SW480 (cell line): ENCODE data around the gene ALG9.
"Not testable (repeated sequence)": the region's sequence is repeated elsewhere in the genome, so short reads cannot be mapped to it uniquely, and the experiment has no call there.

ENCODE experiments used
- DNase-seq: peaks from one replicate; pipeline ENCODE4 v3.0.0-alpha.2; 2016; ENCODE audit warnings: low spot score

Gene ALG9

DNA sequence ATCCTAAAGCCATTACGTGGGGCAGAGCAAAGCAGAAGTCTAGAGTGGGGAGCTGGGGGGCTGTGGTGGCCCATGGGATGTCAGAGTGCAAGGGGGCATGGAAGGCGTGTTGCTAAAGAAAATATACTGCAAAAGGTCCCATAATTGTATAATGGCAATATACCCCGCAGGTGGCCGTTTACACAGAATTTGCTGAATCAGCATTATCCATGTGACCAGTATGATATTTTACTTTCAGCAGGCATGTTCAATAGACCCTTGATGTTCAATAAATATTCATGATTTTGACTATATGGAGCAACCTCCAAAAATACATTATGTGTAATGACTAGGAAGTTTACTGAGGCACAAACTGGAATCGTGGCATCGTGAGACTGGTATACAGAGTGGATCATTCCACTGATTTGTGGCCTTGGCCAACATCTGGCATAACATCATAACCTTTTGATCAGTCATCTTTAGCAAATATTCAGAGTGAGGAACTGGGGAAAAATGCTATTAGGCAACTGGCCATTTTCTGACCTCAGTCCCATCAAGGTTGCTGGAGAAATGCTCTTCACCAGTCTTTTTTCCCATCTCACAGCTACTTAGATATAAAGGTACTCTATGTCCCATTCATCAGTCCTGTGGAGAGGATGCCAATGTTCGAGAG is 75.9 kb downstream of the ALG9 start:
- DNase-seq, result no peak

DNA sequence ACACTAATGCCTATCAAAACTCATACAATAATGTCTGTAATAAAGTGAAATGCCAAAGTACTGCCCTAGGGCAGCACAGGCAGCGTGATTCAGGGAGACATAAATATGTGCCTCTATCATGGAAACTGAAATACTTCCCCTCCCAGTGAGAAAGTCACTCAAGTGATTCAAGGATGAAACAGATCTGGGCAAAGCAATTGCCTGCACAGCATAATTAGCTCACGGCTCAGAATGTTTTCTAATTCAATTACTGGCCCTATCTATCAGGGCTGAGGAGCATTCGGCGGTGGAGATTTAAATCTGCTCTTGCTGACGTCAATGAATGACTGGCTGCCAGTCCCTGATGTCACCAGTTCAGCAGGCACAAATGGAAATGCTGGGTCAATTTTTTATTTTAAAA is 77.5 kb downstream of the ALG9 start:
- no peak for DNase-seq

DNA sequence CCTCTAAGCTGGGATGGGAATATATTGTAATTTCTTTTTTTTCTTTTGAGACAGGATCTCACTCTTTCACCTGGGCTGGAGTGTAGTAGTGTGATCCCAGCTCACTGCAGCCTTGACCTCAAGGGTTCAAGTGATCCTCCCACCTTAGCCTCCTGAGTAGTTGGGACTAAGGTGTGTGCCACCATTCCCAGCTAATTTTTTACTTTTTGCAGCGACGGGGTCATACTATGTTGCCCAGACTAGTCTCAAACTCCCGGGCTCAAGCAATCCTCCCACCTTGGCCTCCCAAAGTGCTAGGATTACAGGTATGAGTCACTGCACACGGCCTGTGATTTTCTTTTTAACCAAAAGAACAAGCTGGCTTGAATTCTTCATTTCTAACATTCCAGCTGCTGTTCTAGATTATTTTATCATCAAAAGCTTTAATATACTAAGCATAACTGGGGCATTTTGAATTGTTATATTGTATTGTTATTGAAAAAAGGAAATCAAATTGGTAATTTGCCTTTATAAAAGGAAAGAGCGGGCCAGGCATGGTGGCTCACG is 78.4 kb downstream of the ALG9 start:
- no peak for DNase-seq

DNA sequence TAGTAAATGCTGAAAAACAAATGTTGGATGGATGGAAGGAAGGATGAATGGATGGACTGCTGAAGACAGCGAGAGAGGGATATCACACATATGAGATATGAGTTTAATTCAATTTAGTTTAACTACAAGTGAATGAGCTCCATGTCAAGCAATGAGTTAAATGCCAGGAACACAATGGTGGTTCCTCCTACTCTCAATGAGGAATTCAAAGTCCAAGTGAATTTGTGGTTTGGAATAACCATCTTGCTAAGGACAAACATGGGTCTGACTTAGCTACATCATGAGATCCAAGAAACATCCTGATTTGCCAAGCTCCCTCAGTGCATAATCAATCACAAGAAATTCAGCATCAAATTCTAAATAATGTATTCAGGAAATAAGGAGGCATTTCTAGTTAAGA is 79.1 kb downstream of the ALG9 start:
- DNase-seq, result no peak

DNA sequence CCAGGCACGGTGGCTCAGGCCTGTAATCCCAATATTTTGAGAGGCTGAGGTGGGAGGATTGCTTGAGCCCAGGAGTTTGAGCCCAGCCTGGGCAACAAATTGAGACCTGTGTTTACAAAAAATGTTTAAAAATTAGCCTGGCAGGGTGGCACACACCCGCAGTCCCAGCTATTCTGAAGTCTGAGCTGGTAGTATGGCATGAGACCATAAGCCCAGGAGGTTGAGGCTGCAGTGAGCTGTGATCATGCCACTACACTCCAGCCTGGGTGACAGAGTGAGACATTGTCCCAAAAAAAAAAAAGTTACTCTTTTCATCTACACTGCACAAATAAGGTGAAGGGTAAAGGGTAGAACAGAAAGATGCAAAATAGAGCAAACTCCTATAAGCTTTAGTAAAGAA is 82.9 kb downstream of the ALG9 start:
- DNase-seq, result no peak

DNA sequence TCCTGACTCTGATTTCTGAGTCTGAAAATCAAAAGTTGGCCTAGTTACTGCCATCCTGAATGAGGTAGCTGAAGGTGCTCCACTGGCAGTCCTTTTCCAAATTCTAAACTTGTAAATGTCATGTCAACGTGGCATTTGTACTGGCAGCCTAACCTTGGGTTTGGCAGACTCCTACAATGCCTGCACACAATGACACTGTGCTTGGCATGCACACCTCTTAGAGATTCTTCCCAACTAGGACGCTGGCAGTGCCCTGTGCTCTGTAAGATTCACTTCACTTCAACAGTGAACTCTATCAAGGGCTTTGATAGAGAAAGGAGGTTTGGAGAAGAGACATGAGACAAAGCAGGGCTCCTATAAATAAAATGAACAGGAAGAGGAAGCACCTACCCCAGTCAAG is 83.3 kb downstream of the ALG9 start:
- DNase-seq, result no peak

DNA sequence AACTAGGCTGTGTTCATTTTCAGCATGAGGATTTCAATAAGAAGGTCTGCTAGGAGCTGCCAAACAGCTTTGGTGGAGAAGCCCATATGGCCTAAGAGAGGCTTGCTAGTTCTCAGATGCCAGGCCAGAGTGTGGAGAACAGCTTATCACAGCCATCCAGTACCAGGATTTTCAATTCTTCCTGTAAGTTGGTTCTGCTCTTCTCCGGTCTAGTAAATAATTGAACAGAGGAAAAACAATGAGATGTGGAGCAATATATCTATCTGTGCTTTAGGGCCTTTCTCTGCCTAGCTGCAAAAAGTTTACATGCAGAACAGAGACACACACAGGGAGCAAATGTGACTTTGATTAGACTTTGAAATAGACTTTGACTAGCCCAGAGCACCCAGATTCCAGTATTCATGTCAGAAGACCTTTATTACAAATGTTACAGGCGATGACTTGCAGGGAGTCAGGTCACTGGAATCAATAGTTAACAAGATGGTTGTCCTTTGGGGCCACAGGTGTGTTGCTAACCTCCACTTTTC is 85.4 kb downstream of the ALG9 start:
- DNase-seq, result no peak

DNA sequence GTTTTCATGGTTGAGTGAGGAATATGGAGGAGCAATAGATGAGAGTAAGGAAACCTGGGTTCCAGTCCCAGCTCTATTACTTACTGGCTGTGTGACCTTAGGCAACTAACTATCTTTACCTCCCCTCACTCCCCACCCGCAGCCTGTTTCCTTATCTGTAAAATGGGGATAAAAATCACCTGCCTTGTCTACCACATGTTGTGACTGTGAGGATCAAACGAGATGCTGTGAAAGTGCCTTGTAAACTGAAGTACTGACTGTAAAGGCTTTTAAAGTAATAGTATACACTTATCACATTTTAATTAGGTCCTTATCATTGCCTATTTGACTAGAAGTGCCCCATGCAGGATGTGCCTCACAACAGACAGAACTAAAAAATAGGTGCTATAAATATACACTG is 86.3 kb downstream of the ALG9 start:
- DNase-seq, result no peak

DNA sequence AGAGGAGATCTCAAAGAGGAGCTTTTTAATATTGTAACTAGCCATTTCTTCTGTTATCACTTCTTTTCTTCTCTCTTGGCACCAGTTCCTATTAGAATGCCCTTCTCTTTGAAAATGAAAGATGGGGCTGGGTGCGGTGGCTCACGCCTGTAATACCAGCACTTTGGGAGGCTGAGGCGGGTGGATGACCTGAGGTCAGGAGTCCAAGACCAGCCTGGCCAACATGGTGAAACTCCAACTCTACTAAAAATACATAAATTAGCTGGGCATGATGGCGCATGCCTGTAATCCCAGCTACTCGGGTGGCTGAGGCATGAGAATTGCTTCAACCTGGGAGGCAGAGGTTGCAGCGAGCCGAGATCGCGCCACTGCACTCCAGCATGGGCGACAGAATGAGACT is 87.1 kb downstream of the ALG9 start:
- not testable (repeated sequence) for DNase-seq

DNA sequence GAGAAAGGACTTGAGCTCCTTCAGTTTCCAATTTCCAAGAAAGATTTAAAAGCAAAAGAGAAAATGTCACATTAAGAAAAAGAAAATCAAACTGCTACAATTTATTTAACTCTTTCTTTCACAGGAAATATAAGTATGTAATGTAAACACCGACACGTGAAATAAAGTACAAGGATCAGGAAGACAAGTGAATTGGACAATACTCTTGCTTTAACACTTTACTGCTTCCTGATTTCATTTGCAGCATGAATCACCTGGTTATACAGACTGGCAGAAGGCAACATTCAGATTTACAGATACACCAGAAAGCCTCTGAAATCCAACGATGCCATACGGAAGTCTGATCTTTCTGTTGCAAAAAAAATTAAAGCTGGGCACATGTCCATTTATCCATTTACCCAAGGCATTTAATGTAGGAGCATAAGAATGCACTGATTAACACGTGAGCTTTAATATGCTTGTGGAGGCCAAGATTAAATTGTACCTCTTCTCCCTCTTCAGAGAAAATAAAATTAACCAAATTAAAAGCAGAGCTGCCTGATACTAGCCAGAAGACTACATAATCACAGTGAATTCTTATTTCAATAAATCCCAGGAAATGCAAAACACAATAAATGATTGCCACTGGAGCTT is 89.2 kb downstream of the ALG9 start:
- DNase-seq, result no peak

DNA sequence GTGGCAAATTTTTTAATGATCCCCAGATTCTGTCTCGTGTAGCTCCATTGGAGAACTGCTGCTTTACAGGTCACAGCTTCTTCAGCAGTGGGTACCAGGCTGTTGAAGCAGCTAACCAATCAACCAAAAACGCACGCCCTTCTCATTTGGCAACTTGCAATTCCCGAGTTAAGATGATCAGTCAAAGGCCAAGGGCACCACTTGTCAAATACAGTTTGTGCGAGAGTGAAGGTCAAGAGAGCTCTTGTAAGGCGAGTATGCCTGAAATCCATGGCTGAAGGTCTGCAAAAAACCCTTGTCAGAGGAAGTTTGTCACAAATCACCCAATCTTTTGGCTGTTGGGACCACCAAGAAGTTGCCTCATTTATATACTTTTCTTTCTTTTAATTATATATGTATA is 92.3 kb downstream of the ALG9 start:
- DNase-seq, result no peak

DNA sequence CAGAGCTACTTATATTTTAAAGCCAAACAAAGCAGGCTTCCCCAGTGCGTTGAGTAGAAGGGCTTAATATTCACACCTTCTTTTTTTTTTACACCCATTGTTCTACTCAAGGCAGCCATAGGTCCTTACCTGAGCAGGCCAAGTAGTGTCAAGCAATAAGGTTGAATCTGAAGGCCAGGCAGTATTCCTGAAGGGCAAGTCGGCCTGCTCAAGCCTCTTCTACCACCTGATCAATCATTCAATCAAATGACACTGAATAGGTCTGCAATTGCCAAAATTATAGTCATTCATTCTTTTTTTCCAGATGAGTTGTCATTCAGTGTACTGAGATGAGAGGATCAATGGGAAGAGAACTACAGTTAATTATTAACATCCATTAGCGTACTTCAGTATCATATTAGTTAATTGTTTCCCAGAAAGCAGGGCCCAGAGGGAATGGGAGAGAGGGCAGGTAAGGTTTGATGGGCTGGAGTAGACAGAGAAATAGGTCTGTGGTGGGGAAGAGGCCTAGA is 93.3 kb downstream of the ALG9 start:
- no peak for DNase-seq

DNA sequence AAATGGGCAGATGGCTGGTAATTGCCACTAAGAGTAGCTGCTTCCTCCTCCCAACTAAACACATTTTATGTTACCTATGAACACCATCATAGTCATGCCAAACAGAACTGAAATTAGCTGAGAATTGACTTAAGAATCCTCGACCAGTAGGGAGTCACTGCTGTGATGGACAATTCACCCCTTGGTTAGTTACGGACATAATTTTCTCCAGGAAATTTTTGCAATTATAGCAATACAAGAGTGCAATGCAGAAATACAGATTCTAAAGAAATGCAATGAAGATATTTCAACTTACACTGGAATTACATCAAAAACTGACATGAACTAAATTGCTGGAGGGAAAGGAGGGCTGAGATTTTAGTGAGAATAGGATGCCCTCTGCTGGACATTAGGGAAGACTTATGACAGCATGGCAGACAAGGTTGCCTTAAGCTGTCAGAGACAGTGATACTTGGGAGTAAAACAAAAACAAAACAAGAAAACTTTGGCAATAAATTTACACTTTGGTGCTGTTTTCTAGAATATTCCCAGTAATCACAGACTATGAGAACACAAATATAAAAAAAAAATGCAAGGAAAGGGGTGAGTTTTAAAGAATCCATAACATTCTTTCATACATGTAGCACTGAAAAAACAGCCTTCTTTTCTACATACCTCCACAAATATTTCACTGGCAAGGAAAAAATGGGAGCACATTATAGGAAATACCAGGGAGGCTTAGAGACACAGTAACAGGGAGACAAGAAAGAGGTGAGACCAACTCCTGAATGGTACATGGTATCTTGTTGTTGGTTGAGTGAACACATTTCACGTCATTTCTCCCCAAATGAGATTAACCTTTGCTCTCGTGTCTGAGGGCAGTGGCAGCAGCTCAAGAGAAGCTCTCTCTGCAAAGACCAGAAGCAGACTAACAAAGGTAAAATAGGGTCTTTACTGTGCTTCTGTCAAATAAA is 94.0 kb downstream of the ALG9 start:
- peak; percentile 74 for DNase-seq

DNA sequence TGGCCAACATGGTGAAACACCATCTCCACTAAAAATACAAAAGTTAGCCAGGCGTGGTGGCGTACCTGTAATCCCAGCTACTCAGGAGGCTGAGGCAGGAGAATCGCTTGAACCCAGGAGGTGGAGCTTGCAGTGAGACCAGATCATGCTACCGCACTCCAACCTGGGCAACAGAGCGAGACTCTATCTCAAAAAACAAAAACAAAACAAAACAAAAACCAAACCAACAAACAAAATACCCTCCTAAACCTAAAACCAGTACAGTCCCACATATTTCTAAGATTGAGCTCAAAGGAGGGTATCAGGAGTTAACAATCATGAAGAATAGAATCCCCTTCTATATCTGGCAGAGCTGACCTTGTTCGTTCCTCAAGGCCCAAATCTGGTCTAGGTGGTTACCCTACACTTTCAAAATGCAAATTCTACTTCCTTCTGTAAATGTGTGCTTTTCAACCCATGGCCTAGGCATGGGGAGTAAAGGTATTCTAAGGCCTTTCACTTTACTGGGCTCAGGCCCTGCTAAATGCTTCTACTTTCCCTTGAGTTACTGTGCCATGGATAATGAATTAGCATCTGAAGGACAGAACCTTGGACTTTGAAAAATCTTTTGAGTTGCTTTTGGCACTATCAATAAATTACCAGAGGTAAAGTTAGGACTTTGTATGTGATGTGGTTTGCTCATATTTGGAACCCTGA is 94.8 kb downstream of the ALG9 start:
- no peak for DNase-seq

DNA sequence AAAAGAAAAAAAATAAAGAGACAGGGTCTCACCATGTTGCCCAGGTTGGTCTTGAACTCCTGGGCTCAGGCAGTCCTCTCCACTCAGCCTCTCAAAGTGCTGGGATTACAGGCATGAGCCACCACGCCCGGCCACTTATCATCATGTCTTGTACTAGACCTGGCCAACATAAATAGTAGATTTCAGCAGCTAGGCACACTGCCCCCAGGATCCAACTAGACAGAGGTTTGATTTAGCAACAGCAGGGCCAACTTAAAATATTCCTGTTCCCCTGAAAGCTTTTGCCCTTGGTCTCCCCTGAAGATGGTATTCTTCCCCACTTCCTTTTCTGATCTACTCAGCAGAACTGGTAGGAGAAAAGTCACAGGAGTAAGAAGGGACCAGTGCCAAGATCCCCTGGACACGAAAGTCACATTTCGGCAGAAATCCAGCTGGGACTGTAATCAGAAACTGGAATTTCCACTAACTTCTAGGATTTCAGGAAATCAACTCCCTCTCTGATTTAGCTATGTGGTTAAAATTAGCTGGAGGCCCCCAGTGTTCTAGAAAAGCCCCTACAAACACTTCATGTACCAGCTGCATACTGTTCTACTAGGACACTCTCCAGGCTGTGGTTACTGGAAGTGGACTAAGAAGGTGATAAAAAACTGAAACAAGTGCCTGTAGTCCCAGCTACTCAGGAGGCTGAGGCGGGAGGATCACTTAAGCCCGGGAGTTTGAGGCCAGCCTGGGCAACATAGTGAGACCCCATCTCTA is 96.2 kb downstream of the ALG9 start:
- no peak for DNase-seq

DNA sequence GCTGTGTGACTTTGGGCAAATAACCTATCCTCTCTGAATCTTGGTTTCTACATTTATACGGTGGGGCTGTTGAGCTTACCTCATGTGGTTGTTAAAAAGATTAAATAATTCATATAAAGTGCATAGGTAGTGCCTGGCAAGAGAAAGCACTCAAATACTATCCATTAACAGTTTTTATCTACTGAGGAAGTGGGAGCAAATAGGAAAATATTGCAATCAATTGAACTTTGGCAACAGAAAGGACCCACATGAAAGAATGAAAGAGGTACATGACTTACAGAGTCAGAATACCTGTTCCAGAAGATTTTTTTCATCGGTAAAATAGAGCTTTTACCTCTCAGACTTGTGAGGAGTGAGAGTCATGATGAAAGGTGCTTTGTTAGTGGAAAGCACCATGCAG is 98.8 kb downstream of the ALG9 start:
- DNase-seq, result no peak

DNA sequence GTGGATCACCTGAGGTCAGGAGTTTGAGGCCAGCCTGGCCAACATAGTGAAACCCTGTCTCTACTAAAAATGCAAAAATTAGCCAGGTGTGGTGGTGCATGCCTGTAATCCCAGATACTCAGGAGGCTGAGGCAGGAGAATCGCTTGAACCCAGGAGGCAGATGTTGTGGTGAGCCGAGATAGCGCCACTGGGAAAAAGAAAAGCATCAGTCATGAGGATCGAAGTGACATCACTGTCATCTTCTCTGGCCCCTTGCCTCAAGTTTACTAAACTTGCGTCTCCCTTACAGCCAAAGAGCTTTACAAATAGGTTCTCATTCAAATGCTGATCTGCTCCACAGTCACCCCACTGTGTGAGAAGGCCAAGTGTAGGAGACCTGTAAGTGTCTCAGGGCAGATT is 100.2 kb downstream of the ALG9 start:
- not testable (repeated sequence) for DNase-seq

DNA sequence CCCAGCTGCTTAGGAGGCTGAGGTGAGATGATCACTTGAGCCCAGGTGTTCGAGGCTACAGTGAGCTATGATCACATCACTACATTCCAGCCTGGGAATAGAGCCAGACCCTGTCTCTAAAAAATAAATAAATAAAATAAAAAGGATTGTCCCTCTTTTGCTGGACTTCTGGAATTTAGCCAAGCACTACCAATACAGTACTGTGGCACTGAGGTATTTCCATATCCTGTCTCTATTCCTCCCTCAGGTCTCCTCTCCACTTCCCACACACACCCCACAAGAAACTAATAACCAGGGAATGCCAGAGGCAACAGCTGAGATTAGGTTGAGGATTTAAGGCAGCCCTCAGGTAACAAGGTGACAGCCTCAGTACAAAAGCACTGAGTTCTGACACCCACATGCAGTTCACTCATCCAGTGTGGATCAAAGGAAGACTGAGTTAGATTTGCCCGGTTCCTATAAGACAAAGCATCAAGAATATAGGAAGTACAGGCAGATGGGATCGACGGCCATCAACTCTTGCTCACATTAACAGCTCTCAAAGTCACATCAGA is 100.7 kb downstream of the ALG9 start:
- no peak for DNase-seq

DNA sequence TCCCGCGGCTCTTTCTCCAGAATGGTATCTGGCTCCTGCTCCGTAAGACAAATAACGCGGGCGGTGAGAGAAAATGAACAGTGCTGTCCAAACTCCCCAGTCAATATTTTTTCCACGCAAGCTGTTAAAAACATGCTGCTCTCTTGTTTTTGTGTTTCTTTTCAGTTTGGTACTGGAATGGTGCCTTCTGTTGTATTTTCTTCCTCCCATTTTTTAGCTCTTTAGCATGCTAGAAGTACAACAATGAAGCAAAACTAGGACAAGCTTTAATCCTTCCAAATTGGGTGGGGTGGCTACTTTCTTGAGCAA is 104.6 kb downstream of the ALG9 start:
- DNase-seq, result no peak

DNA sequence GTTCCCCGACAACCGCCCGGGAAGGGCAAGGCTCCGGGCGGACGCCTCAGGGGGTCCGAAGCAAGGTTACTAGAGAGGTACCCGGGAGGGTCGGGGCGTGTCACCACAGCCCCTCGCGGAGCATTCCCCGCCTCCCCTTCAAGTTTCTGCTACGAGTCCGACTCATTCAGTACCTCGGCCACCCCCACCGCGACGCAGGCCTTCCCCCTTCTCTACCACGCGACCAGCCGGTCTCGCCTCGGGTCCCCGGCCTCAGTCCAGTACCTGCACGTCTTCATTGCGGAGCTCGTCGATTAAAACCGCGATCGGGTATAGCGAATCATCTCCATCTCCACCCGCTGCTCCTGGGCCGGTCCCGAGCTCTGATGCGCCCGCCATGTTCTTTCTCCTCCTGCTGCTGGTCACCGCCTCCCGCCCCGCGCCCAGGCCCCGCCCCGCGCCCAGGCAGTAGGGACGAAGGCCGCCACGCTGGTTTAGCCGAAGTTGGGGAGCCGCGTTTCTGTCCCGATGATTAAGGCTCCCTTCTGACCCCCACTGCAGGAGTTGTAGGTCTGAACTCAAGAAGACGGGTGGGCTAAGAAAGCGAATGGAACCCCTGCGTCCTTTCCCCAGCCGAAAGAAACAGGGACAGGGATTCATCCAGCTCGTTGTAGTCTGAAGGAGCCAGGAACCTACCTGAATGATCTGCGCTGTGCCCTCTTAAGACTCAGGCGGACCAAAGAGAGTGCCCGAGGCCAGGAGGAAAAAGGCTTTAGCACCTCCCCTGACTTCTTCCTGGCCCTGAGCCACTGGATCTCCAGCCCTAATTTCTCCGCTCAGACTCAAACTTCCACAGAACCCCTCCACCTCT is 105.2 kb downstream of the ALG9 start, which contains the start of gene PPP2R1B:
TSS of gene PPP2R1B (minus strand) at position 406 of the 850 bp plus-strand sequence. CDS start at position 378, 28 bp downstream.
- peak; percentile 81 for DNase-seq
